K562 (cell line): Measurements from ENCODE around the gene RPRM. TPM values are rescaled to one million over a fixed set of nuclear protein-coding genes. Genes with fewer than 3 reads are reported as not detected.

Experiments used
- ATAC-seq: fragments of 200-7000 bp; cut with Tn5 transposase; 3 replicates; pipeline ENCODE4 v1.9.1; 2020; ENCODE audit warnings: moderate library complexity
- BruUV-seq: library from RNA; stranded (reverse); fragments of 400-500 nt; replicated peaks from 2 replicates; lab custom pipeline; 2021; lab: Mats Ljungman, UMichigan
- CTCF ChIA-PET: fragments of 300-600 bp; formaldehyde crosslinking; extraction: SDS; loops from one replicate; lab custom pipeline; 2021; ENCODE audit warnings: low intra/inter-chr PET ratio; lab: Yijun Ruan, JAX
- POLR2A ChIA-PET: fragments of 300-600, 350-650 bp; sonication (Branson Sonifier 250); formaldehyde crosslinking; extraction: SDS; loops from one replicate; lab custom pipeline; 2021; ENCODE audit warnings: antibody characterized with exemption, inconsistent platforms; lab: Yijun Ruan, JAX
- DNase-seq, 4 experiments: peaks; one replicate each; pipeline versions ENCODE4 v3.0.0 to v3.0.0-alpha.2; 2011 to 2018; ENCODE audit warnings: low spot score in 3 of 4, mixed read lengths in 3 of 4; ENCODE audit errors: extremely low read depth in 1 of 4
- FAIRE-seq: peaks from 2 replicates; lab custom pipeline; 2011; peaks lifted over from hg19 to GRCh38; lab: Jason Lieb, UNC
- H2AFZ ChIP-seq: 2 replicates; pipeline ENCODE4 v1.6.0; 2011; ENCODE audit warnings: low read depth, low read length, control low read depth, inconsistent platforms
- H3K27ac ChIP-seq: fragments of 200-600 bp; 3 replicates; pipeline ENCODE4 v1.8.0; 2011; ENCODE audit warnings: low read depth, mild to moderate bottlenecking, control low read depth, inconsistent platforms, low read length, moderate library complexity, mixed read lengths; ENCODE audit errors: extremely low read depth
- H3K27me3 ChIP-seq, 2 experiments: fragments of 300-600 bp in 1 of 2; 2 replicates in 1 of 2; 3 replicates in 1 of 2; pipeline versions ENCODE4 v1.6.0 to v1.8.0; 2011; ENCODE audit warnings: inconsistent platforms in 2 of 2, low read length in 2 of 2, mild to moderate bottlenecking in 1 of 2, mixed read lengths in 1 of 2, moderate library complexity in 1 of 2; ENCODE audit not compliant: control insufficient read depth in 2 of 2, insufficient read depth in 2 of 2
- H3K36me3 ChIP-seq: fragments of 300-600 bp; 3 replicates; pipeline ENCODE4 v1.8.0; 2011; ENCODE audit warnings: mild to moderate bottlenecking, low read length, inconsistent platforms; ENCODE audit not compliant: control insufficient read depth, insufficient read depth
- H3K4me1 ChIP-seq, 2 experiments: fragments of 200-600 bp in 1 of 2; replicated peaks in 1 of 2; 2 replicates in 1 of 2; 3 replicates in 1 of 2; pipeline versions ENCODE4 v1.5.1 to v1.8.0; 2011; ENCODE audit warnings: inconsistent platforms in 2 of 2, low read length in 2 of 2, mild to moderate bottlenecking in 1 of 2, mixed read lengths in 1 of 2, moderate library complexity in 1 of 2; ENCODE audit not compliant: control insufficient read depth in 2 of 2, insufficient read depth in 2 of 2
- H3K4me2 ChIP-seq: 2 replicates; pipeline ENCODE4 v1.6.1; 2011; ENCODE audit warnings: low read length, control low read depth, inconsistent platforms, mixed read lengths; ENCODE audit not compliant: insufficient read depth
- H3K4me3 ChIP-seq: fragments of 200-600 bp; sonication (generic), shearing (Covaris generic); 2 replicates; pipeline ENCODE4 v1.5.1; 2016; ENCODE audit warnings: control low read depth, inconsistent platforms
- H3K79me2 ChIP-seq: fragments of 200-600 bp; 3 replicates; pipeline ENCODE4 v1.8.0; 2011; ENCODE audit warnings: low read length, inconsistent platforms; ENCODE audit not compliant: control insufficient read depth, insufficient read depth
- H3K9ac ChIP-seq, 2 experiments: 2 replicates each; pipeline versions ENCODE4 v1.6.0 to v1.6.1; 2011; ENCODE audit warnings: low read depth in 2 of 2, low read length in 2 of 2, control low read depth in 1 of 2, inconsistent platforms in 1 of 2, mild to moderate bottlenecking in 1 of 2, mixed read lengths in 1 of 2; ENCODE audit not compliant: insufficient read depth in 1 of 2
- H3K9me1 ChIP-seq: one replicate; pipeline ENCODE4 v1.6.0; 2011; ENCODE audit warnings: inconsistent platforms, mild to moderate bottlenecking, low read length, moderate library complexity; ENCODE audit not compliant: control insufficient read depth, insufficient read depth
- H3K9me3 ChIP-seq: replicated peaks from 2 replicates; pipeline ENCODE4 v1.5.1; 2011; ENCODE audit warnings: low read depth, low read length, inconsistent platforms; ENCODE audit not compliant: control insufficient read depth, insufficient read depth
- H4K20me1 ChIP-seq: replicated peaks from 2 replicates; pipeline ENCODE4 v1.6.1; 2011; ENCODE audit warnings: low read length, inconsistent platforms, mixed read lengths; ENCODE audit not compliant: control insufficient read depth, insufficient read depth
- CUX1 ChIP-seq: fragments of 200-800 bp; sonication (Bioruptor generic); IDR thresholded peaks from 2 replicates; pipeline ENCODE4 v1.6.1; 2016; ENCODE audit warnings: missing genetic modification characterization, missing compliant biosample characterization
- FOXA1 ChIP-seq: fragments of 450-650 bp; IDR thresholded peaks from 2 replicates; pipeline ENCODE4 v1.6.1; 2016; ENCODE audit warnings: mild to moderate bottlenecking, borderline replicate concordance
- HMGN3 ChIP-seq: IDR thresholded peaks from 2 replicates; pipeline ENCODE4 v1.6.1; 2011; ENCODE audit warnings: borderline replicate concordance, low read depth, mild to moderate bottlenecking, mixed read lengths, low read length; ENCODE audit not compliant: insufficient read length; ENCODE audit errors: extremely low read depth
- ZNF133 ChIP-seq: fragments of 250-450 bp; sonication (Bioruptor Pico); IDR thresholded peaks from 2 replicates; pipeline ENCODE4 v1.4.0; 2020; ENCODE audit warnings: mild to moderate bottlenecking
- ZNF140 ChIP-seq: fragments of 250-450 bp; sonication (Bioruptor Pico); IDR thresholded peaks from 2 replicates; pipeline ENCODE4 v1.8.0; 2021; ENCODE audit warnings: moderate library complexity, mild to moderate bottlenecking, inconsistent platforms
- ZNF24 ChIP-seq: fragments of 450-650 bp; IDR thresholded peaks from 2 replicates; pipeline ENCODE4 v1.6.1; 2016
- ZNF707 ChIP-seq: fragments of 250-450 bp; sonication (Bioruptor Pico); conservative IDR thresholded peaks from 2 replicates; pipeline ENCODE4 v1.8.0; 2022; ENCODE audit warnings: inconsistent platforms, mild to moderate bottlenecking, moderate library complexity
- WGBS: fragments of 100-300 bp; shearing (Covaris generic); methylation state at CpG from one replicate; pipeline ENCODE4 v1.1.6; 2016; ENCODE audit warnings: low coverage, mixed read lengths; ENCODE audit not compliant: insufficient coverage; ENCODE audit errors: missing lambda C conversion rate; 5-methylcytosine and 5-hydroxymethylcytosine counted together
- in situ Hi-C: fragments of 300-500 bp; cut with MboI; formaldehyde crosslinking; loops from 4 replicates; pipeline ENCODE4 v1.15.0; 2018; ENCODE audit warnings: inconsistent platforms, mixed read lengths
- intact Hi-C: fragments of 100-400 bp; cut with micrococcal nuclease; formaldehyde crosslinking; loops from 2 replicates; pipeline ENCODE4 v1.14.2; 2022
- polyA plus RNA-seq, 8 experiments: library from polyadenylated mRNA; depleted of rRNA in 4 of 8; stranded (reverse) in 5 of 8; unstranded in 3 of 8; fragments of >200 nt; fragmentation: Nextera tagmentation in 2 of 8; fragmentation: Illumina TruSeq in 1 of 8; extraction: Ambion mirVana in 2 of 8; extraction: Trizol in 1 of 8; gene quantifications; 2 replicates each; pipeline versions ENCODE4 v1.2.1 to v1.2.3, GENCODE V29; 2011 to 2014; ENCODE audit warnings: inconsistent platforms in 1 of 8, missing spikeins in 1 of 8
- total RNA-seq, 7 experiments: library from RNA; depleted of rRNA in 6 of 7; stranded (reverse); fragments of >200 nt in 6 of 7; fragmentation: Illumina TruSeq in 2 of 7; extraction: Trizol in 2 of 7; gene quantifications; 2 replicates each; pipeline versions ENCODE4 v1.2.1 to v1.2.3, GENCODE V29; 2011 to 2021; ENCODE audit warnings: low replicate concordance in 1 of 7

RPRM gene
- total and polyA plus RNA-seq, 9 of the 15 experiments (the other 6 are each of a cell fraction or from before 2014, with no cell fraction given), result not detected

GRCh38 chr2:153487448-153487847, 8.9 kb upstream of the RPRM start:
- Histone ChIP-seq H3K9me3 (no peaks in the 10 kb centered on the region), H3K9ac (no peak overlapping the region), H4K20me1 (no peaks in the 10 kb centered on the region), H3K27me3 (no peaks in the 10 kb centered on the region), H3K9me1 (no peaks in the 10 kb centered on the region), H3K36me3 (no peaks in the 10 kb centered on the region), H3K27ac (no peak overlapping the region), H3K4me3 (no peak overlapping the region), H2AFZ (no peak overlapping the region), H3K4me2 (no peak overlapping the region), H3K79me2 (no peaks in the 10 kb centered on the region), H3K4me1 (no peaks in the 10 kb centered on the region)
- intact Hi-C loops, result no loop called here
- no peak for TF ChIP-seq ZNF24
- no peak for TF ChIP-seq HMGN3
- no peak for TF ChIP-seq ZNF707 (CRISPR knock-in tag)
- no peak for TF ChIP-seq ZNF140 (CRISPR knock-in tag)
- no peak for TF ChIP-seq ZNF133 (CRISPR knock-in tag)
- TF ChIP-seq FOXA1, result no peak
- TF ChIP-seq CUX1 (CRISPR knock-in tag), result no peak
- ChIA-PET POLR2A (no interaction called here), CTCF (no interaction called here)
- DNase-seq, result no peak
- WGBS, result 0% methylated on average over 1 of the region's 1 CpG
- in situ Hi-C loops, result no loop called here
- FAIRE-seq, result no peak
- no TSS peak for BruUV-seq
- ATAC-seq, result no peak
